Activated CD8-positive, alpha-beta memory T cell treated with anti-CD3 and anti-CD28 coated beads, Interleukin-2, amount 50 U/mL, for 1 hour (primary cell): Measurements from ENCODE around the gene MYCN.

ENCODE experiments used
- DNase-seq: peaks from one replicate; pipeline ENCODE4 v3.0.0-alpha.2; 2020; ENCODE audit errors: extremely low read depth

The MYCN gene

DNA sequence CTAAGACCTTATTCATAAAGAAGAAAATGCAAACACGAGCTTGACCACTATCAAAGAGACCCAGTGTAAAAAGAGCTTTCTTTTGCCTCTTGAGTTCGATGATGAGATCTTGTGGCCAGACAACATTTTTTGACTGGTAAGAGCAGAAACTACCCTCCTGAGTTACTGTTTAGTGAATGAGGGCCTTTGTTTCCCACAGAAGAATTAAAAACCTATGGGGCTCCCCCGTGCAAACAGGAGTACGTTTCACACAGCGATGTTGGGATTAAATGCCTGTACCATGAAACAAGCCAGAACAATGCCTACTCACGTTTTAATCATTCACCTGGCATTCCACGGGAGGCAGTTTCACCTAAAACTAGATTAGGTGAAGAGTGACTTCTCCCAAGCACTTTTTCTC is 36.0 kb downstream of the MYCN start:
- DNase-seq = no peak

DNA sequence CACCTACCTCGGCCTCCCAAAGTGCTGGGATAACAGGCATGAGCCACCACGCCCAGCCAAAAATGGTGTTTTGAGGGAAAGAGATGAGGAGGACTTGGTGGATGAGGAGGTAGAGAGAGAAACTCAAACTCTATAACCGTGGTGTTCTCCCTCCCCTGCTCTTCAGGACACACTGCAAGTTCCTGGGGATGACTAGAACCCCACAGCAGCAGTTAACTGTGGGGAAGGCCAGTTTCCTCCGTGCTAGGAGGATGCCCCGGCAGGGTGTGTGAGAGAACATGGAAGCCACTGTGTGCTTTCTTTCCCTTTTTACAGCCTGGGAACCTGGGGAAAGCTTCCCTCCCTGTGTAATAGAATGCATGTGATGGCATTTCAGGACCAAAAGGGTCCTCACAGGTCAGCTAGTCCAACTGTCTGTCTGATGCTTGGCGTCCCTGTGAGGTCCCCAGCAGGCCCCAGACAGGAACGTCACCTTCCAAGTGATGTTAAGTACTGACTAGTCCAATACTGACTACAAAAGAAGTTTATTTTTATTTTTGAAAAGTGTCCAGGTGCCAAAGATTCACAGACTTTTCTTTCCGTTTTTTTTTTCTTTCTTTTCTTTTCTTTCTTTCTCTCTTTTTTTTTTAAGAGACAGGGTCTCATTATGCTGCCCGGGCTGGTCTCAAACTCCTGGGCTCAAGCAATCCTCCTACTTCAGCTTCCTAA is 38.9 kb downstream of the MYCN start:
- no peak for DNase-seq

DNA sequence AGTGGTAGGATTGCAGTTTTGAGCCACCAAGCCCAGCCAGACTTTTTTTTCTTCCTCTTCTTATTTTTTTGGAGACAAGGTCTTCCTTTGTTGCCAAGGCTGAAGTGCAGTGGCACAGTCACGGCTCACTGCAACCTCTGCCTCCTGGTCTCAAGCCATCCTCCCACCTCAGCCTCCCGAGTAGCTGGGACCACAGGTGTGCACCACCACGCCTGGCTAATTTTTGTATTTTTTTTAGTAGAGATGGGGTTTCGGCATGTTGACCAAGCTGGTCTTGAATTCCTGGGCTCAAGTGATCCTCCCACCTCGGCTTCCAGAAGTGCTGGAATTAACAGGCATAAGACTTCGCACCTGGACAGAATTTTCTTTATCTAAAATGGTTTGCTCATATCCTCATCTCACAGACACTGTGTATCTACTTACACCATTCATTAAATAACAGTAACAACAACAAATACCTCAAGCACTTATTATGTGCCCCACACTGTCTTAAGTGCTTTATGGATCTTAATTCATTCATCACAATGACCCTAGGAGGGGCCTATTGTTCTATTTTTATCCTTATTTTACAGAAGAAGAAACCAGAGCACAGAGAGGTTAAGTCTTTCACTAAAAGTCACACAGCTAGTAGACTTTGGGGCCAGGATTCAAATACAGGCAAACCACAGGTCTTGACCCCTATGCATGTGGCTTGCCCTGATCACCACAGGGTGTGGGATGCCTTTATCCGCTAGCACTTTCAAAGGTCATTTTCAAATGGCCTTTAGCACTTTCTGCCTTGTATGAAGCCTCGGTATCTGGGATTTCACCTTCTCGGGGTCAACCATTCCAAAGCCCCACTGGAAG is 39.6 kb downstream of the MYCN start:
- DNase-seq = no peak

DNA sequence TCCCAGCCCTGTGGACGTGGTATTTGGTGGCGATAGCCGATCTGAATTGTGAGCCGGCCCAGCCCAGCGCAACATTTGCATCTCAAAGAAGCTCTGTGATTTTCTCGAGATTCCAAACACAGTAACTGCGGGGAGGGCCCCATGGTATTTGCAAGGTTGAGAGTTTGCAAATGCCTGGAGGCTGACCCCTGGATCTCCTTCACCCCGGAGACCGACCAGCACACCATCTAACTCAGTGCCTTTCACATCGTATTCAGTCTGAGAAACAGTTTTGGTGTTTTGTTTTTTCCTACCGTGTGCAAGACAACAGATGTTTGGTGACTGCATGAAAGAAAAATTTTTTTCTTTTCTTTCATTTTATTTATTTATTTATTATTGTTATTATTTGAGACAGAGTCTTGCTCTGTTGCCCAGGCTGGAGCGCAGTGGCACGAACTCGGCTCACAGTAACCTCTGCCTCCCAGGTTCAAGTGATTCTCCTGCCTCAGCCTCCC is 40.3 kb downstream of the MYCN start:
- no peak for DNase-seq

DNA sequence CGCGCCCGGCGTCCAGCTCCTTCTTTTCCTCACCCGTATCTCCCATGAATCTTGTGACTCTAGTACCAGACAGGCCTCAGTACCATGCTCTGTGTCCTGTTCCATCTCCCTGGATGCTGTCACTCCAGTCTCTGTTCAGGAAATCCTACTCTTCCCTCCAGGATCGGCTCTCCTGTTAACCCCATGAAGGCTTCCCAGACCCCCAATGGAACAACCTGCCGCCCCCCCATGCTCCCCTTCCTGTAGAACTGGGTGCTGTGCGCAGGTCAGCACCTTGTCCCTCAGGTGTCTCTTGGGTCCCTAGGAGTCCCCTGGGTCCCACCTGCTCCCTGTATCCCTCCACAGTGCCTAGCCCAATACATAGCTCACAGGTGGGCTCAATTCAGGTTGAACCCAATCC is 41.3 kb downstream of the MYCN start:
- no peak for DNase-seq

DNA sequence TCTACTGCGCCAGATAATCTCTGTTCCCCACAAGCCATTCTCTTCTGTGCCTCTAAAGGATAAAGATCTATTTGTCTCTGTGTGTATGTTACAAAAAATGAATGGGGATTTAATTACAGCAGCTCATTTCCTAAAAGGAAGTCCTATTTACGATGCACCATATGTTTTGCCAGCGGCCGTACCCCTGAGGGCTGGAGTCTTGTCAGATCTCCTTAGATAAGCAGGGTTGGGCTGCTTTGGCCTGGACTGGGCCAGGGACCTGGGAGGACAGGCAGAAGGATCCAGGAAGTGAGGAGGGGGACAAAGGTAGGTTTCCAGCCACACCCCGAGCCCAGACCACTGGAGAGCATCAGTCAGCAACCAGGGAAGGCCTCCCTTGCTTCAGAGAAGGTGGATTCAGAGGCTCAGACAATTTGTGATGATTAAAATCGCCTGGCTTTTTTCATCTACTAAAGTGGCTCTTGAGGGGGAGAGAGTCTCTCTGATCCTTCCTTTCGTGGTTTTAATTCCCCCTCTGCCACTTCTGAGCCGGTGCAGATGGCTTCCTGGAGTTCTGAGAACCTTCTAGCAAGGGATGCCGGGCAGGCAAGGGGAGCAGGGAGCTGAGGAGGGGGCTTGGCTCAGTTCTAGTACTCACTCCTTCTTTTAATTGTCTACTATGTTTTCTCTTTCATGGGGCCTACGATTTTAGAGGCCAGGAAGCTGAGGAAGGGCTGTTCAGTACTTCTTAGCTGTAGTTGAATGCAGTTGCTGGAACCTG is 42.1 kb downstream of the MYCN start:
- DNase-seq = no peak

DNA sequence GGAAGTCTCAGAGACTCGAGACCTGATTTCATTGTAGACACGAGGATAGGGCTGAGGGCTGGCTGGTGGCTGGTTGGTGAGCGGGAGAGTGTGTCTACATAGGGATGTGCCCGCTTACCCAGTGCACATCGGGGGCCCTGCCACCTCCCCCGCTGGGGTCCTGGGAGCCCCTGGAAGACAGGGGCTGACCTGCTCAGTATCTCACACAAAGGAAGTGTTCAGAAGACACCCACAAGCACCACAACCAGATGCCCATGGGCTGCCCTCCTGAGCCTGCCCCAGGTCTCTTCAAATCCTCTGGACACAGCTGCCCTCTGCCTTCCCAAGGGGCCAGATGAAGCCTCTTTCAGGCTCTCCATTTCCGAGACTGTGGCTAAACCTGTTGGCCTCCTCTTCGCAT is 43.1 kb downstream of the MYCN start:
- DNase-seq = no peak

DNA sequence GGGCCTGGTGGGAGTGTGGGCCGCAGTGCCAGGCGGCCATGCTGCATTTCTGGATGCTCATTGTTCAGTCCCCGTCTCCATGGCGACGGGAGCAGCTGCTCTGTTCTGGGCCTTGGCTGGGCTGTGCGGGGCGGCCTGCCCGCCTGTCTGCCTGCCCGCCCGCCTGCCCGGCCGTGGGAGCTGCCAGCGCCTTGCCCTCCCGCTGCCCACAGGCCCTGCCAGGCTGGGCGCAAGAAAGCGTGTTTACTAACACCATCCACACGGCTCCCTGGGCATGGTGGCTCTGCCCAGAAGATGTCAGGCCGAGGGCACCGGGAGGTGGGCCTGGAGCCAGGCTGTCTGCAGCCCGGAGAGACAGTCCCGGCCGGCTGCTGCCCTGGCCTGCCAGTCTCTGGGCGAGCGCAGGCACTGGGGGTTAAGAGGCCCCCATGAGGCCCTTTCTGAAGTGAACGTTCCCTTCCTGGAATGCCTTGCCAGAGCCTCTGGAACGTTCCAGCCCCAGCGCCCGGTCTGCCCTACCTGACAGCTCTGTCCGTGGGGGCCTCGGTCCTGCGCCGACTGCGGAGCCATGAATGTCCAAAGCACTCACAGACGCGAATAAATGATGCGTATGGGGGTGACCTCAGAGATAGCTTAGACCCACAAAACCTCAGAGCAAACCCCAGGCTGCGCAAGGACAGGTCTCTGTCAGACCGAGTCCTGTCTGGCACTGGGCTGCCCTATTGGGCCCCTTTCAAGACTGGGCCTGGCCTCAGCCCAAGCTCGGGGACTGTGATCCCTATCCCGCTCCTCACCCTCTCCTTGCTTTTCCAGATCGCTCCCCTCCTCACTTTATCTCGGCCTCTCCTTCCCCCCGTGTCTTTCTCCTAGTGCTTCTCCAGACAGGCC is 44.3 kb downstream of the MYCN start:
- no peak for DNase-seq

DNA sequence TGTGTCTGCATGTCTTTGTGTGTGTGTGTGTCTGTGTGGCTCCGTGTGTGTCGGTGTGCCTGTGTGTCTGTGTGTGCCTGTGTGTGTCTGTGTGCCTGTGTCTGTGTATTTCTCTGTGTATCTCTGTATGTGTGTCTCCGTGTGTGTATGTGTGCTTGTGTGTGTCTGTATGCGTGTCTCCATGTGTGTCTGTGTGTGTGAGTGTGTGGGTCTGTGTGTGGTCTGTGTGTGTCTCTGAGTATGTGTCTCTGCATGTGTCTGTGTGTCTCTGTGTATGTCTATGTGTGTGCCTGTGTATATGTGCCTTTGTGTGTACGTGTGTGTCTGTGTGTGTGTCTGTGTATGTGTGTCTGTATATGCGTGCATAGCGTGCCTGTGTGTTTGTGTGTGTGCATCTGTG is 45.2 kb downstream of the MYCN start:
- no peak for DNase-seq

DNA sequence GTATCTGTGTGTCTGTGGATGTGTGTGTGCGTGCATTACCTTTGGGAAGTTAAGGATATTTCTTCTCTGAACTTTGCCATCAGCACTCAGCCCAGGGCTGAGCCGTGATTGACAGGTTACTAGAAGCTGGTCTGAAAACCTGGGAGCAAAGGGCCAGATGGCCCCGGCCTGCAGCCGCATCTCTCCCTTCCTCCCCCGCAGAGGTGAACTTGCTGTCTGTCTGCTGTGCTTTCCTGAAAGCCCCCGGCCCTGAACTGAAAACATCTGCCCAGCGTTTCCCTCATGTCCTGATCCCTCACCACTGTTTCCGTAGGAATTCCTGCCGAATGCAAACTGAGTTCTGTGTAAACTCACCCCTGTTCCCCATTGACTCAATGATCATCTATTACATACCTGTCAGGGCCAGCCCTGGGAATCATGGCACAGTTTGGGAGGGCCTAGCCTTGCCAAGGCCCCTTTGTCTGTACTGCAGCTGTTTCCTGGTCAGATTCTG is 45.8 kb downstream of the MYCN start:
- DNase-seq = no peak

DNA sequence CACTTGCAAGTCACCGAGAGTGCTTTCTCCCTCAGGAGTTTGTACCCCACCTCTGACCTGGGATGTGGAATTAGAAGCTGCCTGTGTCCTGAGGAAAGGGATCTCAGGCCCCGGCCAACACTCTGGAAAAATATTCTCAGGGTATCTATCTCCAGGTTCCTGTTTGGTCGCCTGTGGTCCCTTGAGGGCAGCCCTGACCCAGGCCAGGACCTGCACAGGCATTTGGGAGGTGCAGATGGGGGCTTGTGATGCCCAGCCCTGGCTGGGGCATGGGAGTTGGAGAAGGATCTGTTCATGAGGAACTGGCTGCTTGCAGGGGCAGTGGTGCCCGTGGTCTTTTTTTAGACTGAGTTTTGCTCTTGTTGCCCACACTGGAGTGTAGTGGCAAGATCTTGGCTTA is 46.3 kb downstream of the MYCN start:
- no peak for DNase-seq

DNA sequence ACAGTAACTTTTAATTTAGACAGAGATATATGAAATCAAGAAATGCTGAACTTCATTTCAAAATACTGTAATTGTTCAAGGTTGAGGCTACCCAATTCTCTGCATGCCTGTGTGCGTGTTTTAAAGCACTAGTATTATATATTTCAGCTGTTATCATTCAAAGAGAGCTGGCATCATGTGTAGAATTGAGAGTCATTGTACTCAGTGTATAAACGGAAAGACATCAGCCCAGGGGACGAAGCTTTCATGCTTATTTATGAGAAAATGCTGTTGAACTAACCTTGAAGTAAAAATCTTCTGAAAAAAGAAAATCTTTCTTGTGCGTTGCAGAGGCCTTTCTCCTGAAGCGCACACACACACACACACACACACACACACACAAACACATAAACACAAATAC is 48.4 kb downstream of the MYCN start:
- DNase-seq = no peak

DNA sequence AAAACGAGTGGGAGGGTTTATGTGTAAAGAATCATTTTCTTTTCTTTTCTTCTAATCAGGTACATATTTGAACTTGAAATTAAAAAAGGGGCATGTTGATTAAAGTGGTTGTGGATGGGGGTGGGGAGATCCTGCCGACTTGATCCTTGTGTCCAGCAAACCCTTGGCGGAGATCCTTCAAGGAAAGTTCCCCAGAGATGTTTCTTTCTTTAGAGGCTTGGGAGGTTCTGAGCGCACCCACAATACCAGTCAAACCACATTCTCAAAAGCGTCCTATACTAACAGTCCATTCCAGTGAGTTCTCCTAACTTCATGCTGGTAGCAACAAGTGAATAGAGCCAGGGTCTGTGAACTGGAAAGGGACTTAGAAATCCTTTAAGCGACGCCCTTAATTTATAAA is 49.2 kb downstream of the MYCN start:
- no peak for DNase-seq

DNA sequence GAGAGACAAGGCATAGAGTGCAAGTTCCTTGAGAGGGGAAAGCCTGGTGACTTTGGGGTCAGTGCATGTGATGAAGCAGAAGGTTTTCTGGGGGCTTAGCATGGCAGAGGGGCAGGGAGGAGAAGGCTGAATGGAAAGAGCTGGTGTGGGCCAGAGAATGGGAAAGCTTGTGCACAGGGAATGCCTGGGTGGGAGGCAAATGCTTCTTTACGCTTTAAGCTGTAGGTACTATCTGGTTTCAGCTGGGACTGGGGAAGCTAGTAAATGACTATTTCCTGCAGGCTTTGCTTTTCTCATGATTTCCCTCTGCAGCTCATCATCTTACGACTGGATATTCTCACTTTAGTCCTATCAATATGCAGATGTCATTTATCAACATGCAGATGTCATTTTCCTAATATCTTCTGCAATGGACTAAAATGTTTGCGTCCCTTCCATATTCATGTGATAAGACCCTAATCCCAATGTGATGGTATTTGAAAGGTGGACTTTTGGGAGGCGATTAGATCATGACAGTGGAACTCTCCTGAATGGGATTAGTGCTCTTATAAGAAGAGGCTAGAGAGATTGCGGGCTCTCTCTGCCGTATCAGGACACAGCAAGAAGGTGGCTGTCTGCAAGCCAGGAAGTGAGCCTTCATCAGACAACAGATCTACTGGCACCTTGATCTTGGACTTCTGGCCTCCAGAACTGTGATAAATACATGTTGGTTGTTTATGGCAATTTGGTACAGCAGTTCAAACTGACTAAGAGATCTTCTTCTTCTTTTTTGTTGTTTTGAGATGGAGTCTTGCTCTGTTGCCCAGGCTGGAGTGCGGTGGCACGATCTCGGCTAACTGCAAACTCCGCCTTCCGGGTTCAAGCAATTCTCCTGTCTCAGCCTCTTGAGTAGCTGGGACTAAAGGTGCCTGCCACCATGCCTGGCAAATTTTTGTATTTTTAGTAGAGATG is 50.1 kb downstream of the MYCN start:
- DNase-seq = no peak

DNA sequence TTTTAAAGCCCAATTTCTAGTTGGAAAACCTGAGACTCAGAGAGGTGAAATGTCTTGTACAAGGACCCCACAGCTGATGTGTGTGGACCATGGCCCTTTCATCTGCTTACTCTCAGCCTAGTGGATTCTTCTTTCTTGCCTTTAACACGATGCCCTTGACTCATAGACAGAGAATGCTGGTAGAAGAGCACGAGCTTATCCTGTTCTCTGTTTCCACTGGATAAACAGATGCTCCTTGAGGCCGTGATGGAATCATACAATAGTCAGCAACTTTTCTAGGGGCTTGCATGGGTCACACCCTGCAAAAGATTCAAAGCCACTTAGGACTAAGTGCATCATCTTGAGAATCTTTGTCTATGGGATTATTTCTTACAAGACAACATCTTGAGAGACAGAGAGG is 50.9 kb downstream of the MYCN start:
- no peak for DNase-seq

DNA sequence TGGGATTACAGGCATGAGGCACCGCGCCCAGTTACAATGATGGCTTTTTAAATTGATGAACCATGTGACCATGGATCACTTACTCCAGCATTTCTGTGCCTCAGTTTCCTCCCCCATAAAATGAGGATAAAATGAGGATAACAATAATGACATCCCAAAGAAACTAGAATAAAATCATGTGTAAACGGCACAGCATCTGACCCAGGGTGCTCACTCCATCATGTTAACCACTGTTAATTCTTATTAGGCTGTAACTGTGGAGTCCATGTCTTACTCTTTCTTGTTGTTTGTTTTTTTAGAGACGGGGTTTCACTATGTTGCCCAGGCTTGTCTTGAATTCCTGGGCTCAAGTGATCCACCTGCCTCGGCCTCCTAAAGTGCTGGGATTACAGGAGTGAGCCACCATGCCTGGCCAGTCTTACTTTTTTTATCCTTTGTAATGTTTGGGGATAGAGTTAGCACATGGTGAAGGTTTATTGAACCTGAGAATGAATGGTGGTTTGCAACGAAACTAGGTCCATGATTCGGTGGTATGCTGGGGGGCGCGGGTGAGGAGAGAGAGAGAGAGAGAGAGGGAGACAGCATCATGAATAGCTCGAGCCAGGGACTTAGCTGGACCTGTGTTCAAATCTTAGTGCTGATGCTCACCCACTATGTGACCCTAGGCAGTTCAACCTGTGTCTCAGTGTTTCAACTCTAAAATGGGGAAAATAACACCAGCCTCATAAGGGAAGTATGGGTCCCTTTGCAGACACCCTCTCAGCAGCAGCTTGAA is 52.3 kb downstream of the MYCN start:
- no peak for DNase-seq

DNA sequence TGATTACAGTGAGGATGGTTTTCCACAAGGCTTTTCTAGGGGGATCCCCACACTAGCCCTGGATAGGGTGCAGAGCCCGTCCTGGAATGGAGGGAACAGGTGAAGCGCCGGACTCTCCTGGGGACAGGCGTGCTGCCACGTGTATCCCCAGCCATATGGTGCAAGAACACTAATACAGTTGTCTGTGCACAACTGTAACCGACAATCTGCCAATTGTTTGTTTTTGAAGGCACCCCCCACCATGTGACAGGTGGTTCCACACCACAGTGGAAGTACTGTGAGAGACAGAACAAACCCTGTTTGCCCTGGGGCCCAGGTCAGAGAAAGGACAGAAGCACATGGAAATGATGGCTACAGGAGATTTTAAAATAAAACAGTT is 52.9 kb downstream of the MYCN start:
- DNase-seq = no peak

DNA sequence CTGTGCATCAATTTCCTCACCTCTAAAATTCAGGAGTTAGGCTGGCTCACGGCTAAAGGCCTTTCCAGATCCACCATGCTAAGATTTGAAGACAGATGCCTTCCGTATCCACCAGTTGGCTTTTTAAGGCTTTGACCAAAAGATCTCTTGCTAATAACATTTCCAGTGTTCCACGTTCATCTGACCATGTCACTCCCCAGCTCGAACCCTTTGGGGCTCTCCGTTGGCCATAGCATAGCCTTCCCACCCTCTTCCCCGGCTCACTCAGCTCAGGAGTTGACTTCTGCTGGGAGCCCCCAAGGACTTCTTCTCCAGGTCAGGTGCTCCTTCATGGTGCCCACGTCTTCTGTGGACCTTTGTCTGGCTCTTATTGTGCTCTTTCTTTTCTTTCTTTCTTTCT is 53.3 kb downstream of the MYCN start:
- no peak for DNase-seq

DNA sequence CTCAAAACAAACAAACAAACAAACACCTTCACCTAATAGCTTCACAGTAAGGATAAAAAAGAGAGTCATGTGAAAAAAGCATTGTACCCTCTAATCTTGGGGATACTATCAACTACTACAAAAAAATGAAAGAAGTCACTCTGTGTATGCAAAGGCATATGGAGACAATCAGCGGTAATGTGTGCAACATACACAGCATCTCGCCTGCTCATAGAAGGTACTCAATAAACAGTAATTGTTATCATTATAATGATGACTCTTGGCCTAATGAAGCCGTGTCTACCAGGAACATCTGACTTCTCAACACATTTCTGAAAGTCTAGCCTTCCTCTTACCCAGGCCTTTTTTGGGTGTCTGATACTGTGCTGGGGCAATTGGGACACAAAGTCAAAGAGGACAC is 55.3 kb downstream of the MYCN start:
- DNase-seq = no peak
